Measurements from ENCODE around the gene TUT7.
"Not testable (repeated sequence)": the region's sequence is repeated elsewhere in the genome, so short reads cannot be mapped to it uniquely, and the experiment has no call there.

The TUT7 gene, protein sequence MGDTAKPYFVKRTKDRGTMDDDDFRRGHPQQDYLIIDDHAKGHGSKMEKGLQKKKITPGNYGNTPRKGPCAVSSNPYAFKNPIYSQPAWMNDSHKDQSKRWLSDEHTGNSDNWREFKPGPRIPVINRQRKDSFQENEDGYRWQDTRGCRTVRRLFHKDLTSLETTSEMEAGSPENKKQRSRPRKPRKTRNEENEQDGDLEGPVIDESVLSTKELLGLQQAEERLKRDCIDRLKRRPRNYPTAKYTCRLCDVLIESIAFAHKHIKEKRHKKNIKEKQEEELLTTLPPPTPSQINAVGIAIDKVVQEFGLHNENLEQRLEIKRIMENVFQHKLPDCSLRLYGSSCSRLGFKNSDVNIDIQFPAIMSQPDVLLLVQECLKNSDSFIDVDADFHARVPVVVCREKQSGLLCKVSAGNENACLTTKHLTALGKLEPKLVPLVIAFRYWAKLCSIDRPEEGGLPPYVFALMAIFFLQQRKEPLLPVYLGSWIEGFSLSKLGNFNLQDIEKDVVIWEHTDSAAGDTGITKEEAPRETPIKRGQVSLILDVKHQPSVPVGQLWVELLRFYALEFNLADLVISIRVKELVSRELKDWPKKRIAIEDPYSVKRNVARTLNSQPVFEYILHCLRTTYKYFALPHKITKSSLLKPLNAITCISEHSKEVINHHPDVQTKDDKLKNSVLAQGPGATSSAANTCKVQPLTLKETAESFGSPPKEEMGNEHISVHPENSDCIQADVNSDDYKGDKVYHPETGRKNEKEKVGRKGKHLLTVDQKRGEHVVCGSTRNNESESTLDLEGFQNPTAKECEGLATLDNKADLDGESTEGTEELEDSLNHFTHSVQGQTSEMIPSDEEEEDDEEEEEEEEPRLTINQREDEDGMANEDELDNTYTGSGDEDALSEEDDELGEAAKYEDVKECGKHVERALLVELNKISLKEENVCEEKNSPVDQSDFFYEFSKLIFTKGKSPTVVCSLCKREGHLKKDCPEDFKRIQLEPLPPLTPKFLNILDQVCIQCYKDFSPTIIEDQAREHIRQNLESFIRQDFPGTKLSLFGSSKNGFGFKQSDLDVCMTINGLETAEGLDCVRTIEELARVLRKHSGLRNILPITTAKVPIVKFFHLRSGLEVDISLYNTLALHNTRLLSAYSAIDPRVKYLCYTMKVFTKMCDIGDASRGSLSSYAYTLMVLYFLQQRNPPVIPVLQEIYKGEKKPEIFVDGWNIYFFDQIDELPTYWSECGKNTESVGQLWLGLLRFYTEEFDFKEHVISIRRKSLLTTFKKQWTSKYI (N-terminal part only)

DNA sequence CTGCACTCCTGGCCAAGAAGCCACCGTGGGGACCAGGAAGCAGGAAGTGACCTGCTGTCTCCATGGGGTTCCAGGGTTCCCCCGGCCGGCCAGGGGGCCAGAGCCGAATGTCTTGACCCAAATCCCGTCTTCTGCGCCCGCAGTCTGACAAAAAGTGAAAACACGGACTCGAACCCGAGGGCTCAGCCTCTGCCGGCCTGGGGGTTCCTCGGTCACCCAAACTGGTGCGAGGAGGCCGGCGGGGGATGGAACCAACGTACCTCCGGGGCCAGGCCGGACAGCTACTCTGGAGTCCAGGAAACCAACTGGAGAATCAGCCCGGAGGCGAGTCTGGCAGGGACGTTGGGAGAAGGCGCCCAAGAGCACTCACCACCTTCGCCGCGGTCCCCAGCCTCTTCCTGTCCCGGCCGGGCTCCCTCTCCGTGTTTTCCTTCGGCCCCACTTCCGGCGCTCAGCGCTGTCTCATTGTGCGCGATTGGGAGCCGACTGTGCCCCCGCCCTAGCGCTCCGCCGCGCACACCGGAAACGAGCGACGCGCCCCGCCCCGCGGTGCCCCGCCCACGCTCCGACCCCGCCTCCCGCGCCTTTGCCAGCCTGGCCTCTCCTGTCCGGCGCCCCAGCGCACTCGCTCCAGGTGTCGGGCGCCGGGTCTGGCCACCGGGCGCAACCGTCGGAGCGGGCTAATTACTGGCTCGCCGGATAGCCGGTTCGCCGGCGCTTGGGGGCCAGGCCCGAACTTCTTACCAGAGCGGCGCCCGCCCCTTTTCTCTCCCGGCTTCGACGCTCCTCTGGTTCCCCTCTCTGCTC is at the start of gene TUT7:
TUT7 (minus strand) TSS at position 400 of the 807 bp plus-strand sequence. CDS start 1,211 bp downstream, outside the sequence.
- H3K4me3 ChIP-seq (ENCODE audit: low read depth, low read length) = peak within 1 kb of the TSS; percentile 92
- peak; percentile 89 for DNase-seq (ENCODE audit: low read depth)
- in situ Hi-C loops (cut with HindIII; ENCODE audit: low sequenced_read_pairs) = no loop called here
- TF ChIP-seq, protein P1, sequence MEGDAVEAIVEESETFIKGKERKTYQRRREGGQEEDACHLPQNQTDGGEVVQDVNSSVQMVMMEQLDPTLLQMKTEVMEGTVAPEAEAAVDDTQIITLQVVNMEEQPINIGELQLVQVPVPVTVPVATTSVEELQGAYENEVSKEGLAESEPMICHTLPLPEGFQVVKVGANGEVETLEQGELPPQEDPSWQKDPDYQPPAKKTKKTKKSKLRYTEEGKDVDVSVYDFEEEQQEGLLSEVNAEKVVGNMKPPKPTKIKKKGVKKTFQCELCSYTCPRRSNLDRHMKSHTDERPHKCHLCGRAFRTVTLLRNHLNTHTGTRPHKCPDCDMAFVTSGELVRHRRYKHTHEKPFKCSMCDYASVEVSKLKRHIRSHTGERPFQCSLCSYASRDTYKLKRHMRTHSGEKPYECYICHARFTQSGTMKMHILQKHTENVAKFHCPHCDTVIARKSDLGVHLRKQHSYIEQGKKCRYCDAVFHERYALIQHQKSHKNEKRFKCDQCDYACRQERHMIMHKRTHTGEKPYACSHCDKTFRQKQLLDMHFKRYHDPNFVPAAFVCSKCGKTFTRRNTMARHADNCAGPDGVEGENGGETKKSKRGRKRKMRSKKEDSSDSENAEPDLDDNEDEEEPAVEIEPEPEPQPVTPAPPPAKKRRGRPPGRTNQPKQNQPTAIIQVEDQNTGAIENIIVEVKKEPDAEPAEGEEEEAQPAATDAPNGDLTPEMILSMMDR (IDR thresholded peaks at IDR 0.05; ENCODE audit: low read depth, low read length, missing control alignments) = no peak

DNA sequence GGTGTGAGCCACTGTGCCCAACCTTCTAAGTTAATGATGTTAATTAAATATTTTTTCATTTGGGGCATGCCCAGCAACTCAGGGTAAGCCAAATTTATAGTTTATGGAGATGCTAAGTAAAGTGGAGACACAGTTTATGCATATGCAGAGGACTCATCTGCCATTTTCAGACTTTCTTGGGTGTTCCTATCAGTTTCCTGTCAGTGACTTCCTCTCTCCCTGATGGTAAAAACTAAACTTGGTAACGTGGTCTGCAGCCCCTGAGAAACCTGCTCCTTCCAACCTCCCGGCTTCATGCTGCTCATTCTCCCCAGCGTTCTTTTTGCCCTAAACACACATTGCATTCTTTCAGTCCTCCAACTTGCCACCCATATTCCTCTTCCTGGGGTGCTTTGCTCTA is 48.4 kb upstream of the TUT7 start:
- in situ Hi-C loops (cut with HindIII; ENCODE audit: low sequenced_read_pairs) = no loop called here
- TF ChIP-seq, protein P1 (IDR thresholded peaks at IDR 0.05; ENCODE audit: low read depth, low read length, missing control alignments) = no peak
- DNase-seq (ENCODE audit: low read depth) = no peak
- H3K4me3 ChIP-seq (ENCODE audit: low read depth, low read length) = no peak overlapping the region

DNA sequence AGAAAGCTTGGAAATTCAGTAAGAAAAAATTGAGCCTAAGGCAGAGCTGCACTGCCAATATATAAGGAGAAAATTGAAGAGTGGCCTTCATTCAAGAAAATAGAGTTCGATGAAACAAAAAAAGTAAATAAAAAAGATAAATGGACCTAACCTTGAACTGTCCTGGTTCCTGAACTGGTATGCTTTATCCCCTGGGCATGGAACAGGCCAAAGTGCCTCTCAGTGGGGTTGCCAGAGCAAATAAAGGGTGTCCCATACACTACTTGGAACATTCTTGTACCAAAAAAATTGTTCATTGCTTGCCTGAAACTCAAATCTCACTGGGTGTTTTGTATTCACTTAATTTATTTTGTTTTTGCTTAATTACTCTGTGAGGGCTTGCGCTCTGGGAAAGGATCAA is 42.2 kb upstream of the TUT7 start:
- DNase-seq (ENCODE audit: low read depth) = no peak
- TF ChIP-seq, protein P1 (IDR thresholded peaks at IDR 0.05; ENCODE audit: low read depth, low read length, missing control alignments) = no peak
- no peak overlapping the region for H3K4me3 ChIP-seq (ENCODE audit: low read depth, low read length)
- in situ Hi-C loops (cut with HindIII; ENCODE audit: low sequenced_read_pairs) = no loop called here

DNA sequence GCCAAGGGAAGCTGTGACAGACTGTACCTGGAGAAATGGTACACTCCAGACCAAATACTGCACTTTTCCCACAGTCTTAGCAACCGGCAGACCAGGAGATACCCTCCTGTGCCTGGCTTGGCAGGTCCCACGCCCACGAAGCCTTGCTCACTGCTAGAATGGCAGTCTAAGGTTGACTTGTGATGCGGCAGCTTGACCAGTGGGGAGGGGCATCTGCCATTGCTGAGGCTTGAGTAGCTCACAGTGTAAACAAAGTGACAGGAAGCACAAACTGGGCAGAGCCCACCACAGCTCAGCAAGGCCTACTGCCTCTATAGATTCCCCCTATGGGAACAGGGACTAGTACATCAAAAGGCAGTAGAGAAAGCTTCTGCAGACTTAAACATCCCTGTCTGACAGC is 36.0 kb upstream of the TUT7 start:
- in situ Hi-C loops (cut with HindIII; ENCODE audit: low sequenced_read_pairs); H3K4me3 ChIP-seq (ENCODE audit: low read depth, low read length); DNase-seq (ENCODE audit: low read depth): not testable (repeated sequence)

DNA sequence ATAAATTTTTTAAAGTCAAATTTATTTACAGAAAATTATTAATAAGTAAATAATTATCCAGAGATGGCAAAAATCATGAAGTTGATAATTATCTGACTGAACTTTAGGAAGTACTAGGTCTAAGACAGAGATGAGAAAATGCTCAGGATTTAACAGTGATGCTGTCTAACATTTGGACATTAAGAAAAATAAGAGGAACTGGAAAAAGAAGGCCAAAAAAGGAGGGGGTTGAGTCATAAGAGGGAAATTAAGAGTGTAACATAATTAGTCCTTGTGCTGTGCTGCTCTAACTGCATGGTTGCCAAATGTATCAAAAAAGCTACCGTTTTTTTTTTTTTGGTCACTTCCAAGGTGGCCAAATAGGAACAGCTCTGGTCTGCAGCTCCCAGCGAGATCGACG is 35.4 kb upstream of the TUT7 start:
- in situ Hi-C loops (cut with HindIII; ENCODE audit: low sequenced_read_pairs) = no loop called here
- TF ChIP-seq, protein P1 (IDR thresholded peaks at IDR 0.05; ENCODE audit: low read depth, low read length, missing control alignments) = no peak
- H3K4me3 ChIP-seq (ENCODE audit: low read depth, low read length) = no peak overlapping the region
- DNase-seq (ENCODE audit: low read depth) = no peak

DNA sequence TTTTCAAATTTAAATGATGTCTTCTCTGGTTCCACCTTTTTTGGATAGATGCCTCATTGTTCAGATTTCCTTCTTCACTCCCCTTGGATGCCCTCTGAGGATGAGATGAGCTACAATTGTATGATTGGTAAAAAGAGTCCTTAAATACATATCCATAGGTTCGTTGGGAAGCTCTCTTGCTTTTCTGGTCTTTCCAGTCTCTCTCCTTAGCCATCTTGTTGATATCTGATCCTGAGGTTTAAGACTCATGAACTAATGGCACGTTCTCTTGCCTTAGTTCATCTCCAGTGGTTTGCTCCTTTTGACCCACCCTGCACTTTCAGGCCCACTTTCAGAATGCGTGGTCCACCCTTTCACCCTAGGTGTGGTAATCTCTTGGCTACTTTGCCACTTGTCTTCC is 33.2 kb upstream of the TUT7 start:
- in situ Hi-C loops (cut with HindIII; ENCODE audit: low sequenced_read_pairs) = no loop called here
- no peak overlapping the region for H3K4me3 ChIP-seq (ENCODE audit: low read depth, low read length)
- DNase-seq (ENCODE audit: low read depth) = no peak
- TF ChIP-seq, protein P1 (IDR thresholded peaks at IDR 0.05; ENCODE audit: low read depth, low read length, missing control alignments) = no peak

DNA sequence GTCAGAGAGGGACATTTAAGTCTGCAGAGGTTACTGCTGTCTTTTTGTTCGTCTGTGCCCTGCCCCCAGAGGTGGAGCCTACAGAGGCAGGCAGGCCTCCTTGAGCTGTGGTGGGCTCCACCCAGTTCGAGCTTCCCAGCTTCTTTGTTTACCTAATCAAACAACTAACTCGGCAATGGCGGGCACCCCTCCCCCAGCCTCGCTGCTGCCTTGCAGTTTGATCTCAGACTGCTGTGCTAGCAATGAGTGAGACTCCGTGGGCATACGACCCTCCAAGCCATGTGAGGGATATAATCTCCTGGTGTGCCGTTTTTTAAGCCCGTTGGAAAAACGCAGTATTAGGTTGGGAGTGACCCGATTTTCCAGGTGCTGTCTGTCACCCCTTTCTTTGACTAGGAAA is 28.8 kb upstream of the TUT7 start:
- in situ Hi-C loops (cut with HindIII; ENCODE audit: low sequenced_read_pairs); DNase-seq (ENCODE audit: low read depth); H3K4me3 ChIP-seq (ENCODE audit: low read depth, low read length): not testable (repeated sequence)

Measured in astrocyte of the cerebellum (primary cell).